Testis (tissue), 3 donors: ENCODE results near the gene CRAT. TPM values are rescaled to one million over a fixed set of nuclear protein-coding genes. Genes with fewer than 3 reads are reported as not detected.
A peak's percentile ranks its signal among the peaks of the same experiment; 100 is the strongest.

Experiments used
- DNase-seq: peaks from one replicate; pipeline ENCODE4 v3.0.0-alpha.2; 2019
- H3K27ac ChIP-seq, 2 donors: fragments of 200-600 bp; sonication (generic); one replicate each; pipeline ENCODE4 v1.5.1; 2019
- H3K27me3 ChIP-seq: fragments of 200-600 bp; sonication (generic); one replicate; pipeline ENCODE4 v1.5.1; 2019
- H3K36me3 ChIP-seq: fragments of 200-600 bp; sonication (generic); one replicate; pipeline ENCODE4 v1.5.1; 2017; ENCODE audit warnings: low read depth; ENCODE audit errors: missing control alignments
- H3K4me1 ChIP-seq: fragments of 200-600 bp; sonication (generic); one replicate; pipeline ENCODE4 v1.5.1; 2019
- H3K4me3 ChIP-seq, 2 donors: fragments of 200-600 bp; sonication (generic); one replicate each; pipeline ENCODE4 v1.5.1; 2017 to 2019
- H3K9me3 ChIP-seq: fragments of 200-600 bp; sonication (generic); one replicate; pipeline ENCODE4 v1.5.1; 2017
- CTCF ChIP-seq, 3 experiments: fragments of 450-650 bp in 2 of 3; fragments of 200-600 bp in 1 of 3; sonication (generic) in 1 of 3; IDR thresholded peaks; one replicate each; pipeline ENCODE4 v1.5.1; 2016 to 2019; ENCODE audit warnings: antibody characterized with exemption in 3 of 3, mild to moderate bottlenecking in 2 of 3, moderate library complexity in 1 of 3
- POLR2A ChIP-seq: fragments of 450-650 bp; IDR thresholded peaks from one replicate; pipeline ENCODE4 v1.6.1; 2017; ENCODE audit warnings: antibody characterized with exemption, mild to moderate bottlenecking, moderate library complexity
- WGBS, 2 donors: methylation state at CpG; one replicate each; pipeline ENCODE4 v1.1.5; 2018; 5-methylcytosine and 5-hydroxymethylcytosine counted together
- intact Hi-C: fragments of 100-400 bp; cut with DNase I; formaldehyde crosslinking; loops from one replicate; pipeline ENCODE4 v1.15.1; 2023; ENCODE audit warnings: low total_unique reads
- polyA plus RNA-seq: library from polyadenylated mRNA; stranded (reverse); fragments of 350-450 nt; fragmentation: Illumina TruSeq; extraction: RNeasy Lipid Tissue Mini Kit (QIAGEN cat#74804); gene quantifications from one replicate; pipeline ENCODE4 v1.2.3, GENCODE V29; 2014; ENCODE audit warnings: low read depth, low replicate concordance; ENCODE audit not compliant: insufficient read depth
- total RNA-seq, 2 donors: library from RNA; depleted of rRNA; stranded (reverse); fragments of >200 nt; gene quantifications; one replicate each; pipeline ENCODE4 v1.2.3, GENCODE V29; 2016

The CRAT gene
- total and polyA plus RNA-seq, 3 donors from 2014 or later, result 188 to 451 (median 272) TPM

GRCh38 chr9:129104051-129104450 is 6.5 kb downstream of the CRAT start:
- H3K36me3 ChIP-seq, result no peaks in the 10 kb centered on the region
- no peaks in the 10 kb centered on the region for H3K27me3 ChIP-seq
- no peaks in the 10 kb centered on the region for H3K4me1 ChIP-seq
- no peak for TF ChIP-seq CTCF (IDR thresholded peaks at IDR 0.05)
- TF ChIP-seq POLR2A, result no peak
- intact Hi-C loops, result no loop called here
- H3K27ac ChIP-seq, result no peak overlapping the region
- WGBS, 2 donors, result 89 to 91% methylated on average over 7 to 11 of the region's 11 CpGs
- no peak overlapping the region for H3K4me3 ChIP-seq
- H3K9me3 ChIP-seq, result no peaks in the 10 kb centered on the region
- DNase-seq, result no peak

- no peaks in the 10 kb centered on the region for H3K27me3 ChIP-seq
- no peaks in the 10 kb centered on the region for H3K9me3 ChIP-seq
- no peak overlapping the region for H3K4me3 ChIP-seq
- H3K36me3 ChIP-seq, result no peaks in the 10 kb centered on the region
- H3K27ac ChIP-seq, result no peak overlapping the region
- H3K4me1 ChIP-seq, result no peaks in the 10 kb centered on the region
- intact Hi-C loops, result no loop called here
- 87 to 91% methylated on average over 3 to 4 of the region's 4 CpGs for WGBS, 2 donors
- TF ChIP-seq CTCF (IDR thresholded peaks at IDR 0.05) (no peak), POLR2A (no peak)
- no peak for DNase-seq
Measured at GRCh38 chr9:129103595-129103965, 7.0 kb downstream of the CRAT start.

GRCh38 chr9:129102791-129103594 is 7.6 kb downstream of the CRAT start:
- Histone ChIP-seq H3K9me3 (no peaks in the 10 kb centered on the region), H3K36me3 (no peaks in the 10 kb centered on the region), H3K4me1 (no peaks in the 10 kb centered on the region), H3K4me3 (no peak overlapping the region), H3K27me3 (no peaks in the 10 kb centered on the region), H3K27ac (no peak overlapping the region)
- DNase-seq, result peak; percentile 69
- intact Hi-C loops, result no loop called here
- 64 to 81% methylated on average over 8 to 14 of the region's 14 CpGs for WGBS, 2 donors
- TF ChIP-seq CTCF (IDR thresholded peaks at IDR 0.05) (peak in 2 of 3 experiments; percentile 38 to 41), POLR2A (no peak)

GRCh38 chr9:129102095-129102525 is 8.5 kb downstream of the CRAT start:
- H3K27ac ChIP-seq, result no peak overlapping the region
- H3K4me3 ChIP-seq, result no peak overlapping the region
- 70% methylated on average over 2 to 13 of the region's 13 CpGs for WGBS, 2 donors
- no peaks in the 10 kb centered on the region for H3K4me1 ChIP-seq
- intact Hi-C loops, result no loop called here
- H3K9me3 ChIP-seq, result no peaks in the 10 kb centered on the region
- H3K36me3 ChIP-seq, result no peaks in the 10 kb centered on the region
- no peak for DNase-seq
- TF ChIP-seq CTCF (IDR thresholded peaks at IDR 0.05), result no peak
- TF ChIP-seq POLR2A, result no peak
- no peaks in the 10 kb centered on the region for H3K27me3 ChIP-seq

GRCh38 chr9:129101279-129101678 is 9.3 kb downstream of the CRAT start:
- TF ChIP-seq CTCF (IDR thresholded peaks at IDR 0.05), result no peak
- no peak for TF ChIP-seq POLR2A
- no peak for DNase-seq
- no peaks in the 10 kb centered on the region for H3K27me3 ChIP-seq
- H3K4me3 ChIP-seq, result no peak overlapping the region
- no peaks in the 10 kb centered on the region for H3K4me1 ChIP-seq
- intact Hi-C loops, result no loop called here
- H3K27ac ChIP-seq, result no peak overlapping the region
- no peaks in the 10 kb centered on the region for H3K9me3 ChIP-seq
- H3K36me3 ChIP-seq, result no peaks in the 10 kb centered on the region
- WGBS, 2 donors, result 59 to 74% methylated on average over 7 of the region's 7 CpGs
